ENCODE measurements around the gene CYB5RL. TPM values are rescaled to one million over a fixed set of nuclear protein-coding genes. Genes with fewer than 3 reads are reported as not detected.

The CYB5RL gene
- total RNA-seq, 6 donors from 2014 or later, result 2.7 to 10.0 (median 6.6) TPM

- TF ChIP-seq EP300 (IDR thresholded peaks at IDR 0.05) (no peak), POLR2AphosphoS5 (IDR thresholded peaks at IDR 0.05) (no peak), CTCF (IDR thresholded peaks at IDR 0.05) (no peak), POLR2A (IDR thresholded peaks at IDR 0.05) (no peak)
- Histone ChIP-seq H3K27me3 (no peaks in the 10 kb centered on the region), H3K4me3 (no peak overlapping the region), H3K9me3 (no peaks in the 10 kb centered on the region), H3K4me1 (peaks cover 0 to 10% (median 3%) of the 10 kb centered on the region in 4 donors), H3K27ac (peak overlapping the region in 2 of 4 donors; percentile 15 to 22), H3K36me3 (no peaks in the 10 kb centered on the region)
- DNase-seq, result peak in 1 of 2 donors; percentile 68
- peak; percentile 42 to 79 for ATAC-seq (ENCODE audit: low FRiP score in 2 of 2)
- WGBS, 2 donors, result 66 to 71% methylated on average over 17 to 19 of the region's 19 CpGs
Measured at GRCh38 chr1:54153535-54154439, 46.0 kb downstream of the CYB5RL start.

GRCh38 chr1:54152696-54153095 is 47.1 kb downstream of the CYB5RL start, which contains the start of gene CDCP2:
CDCP2 (minus strand) TSS chr1:54153000; CDS start chr1:54152922, 78 bp downstream.
- TF ChIP-seq EP300 (IDR thresholded peaks at IDR 0.05) (no peak), POLR2A (IDR thresholded peaks at IDR 0.05) (no peak), CTCF (IDR thresholded peaks at IDR 0.05) (no peak), POLR2AphosphoS5 (IDR thresholded peaks at IDR 0.05) (no peak)
- DNase-seq, result peak in 1 of 2 donors; percentile 30
- no peaks in the 10 kb centered on the region for H3K36me3 ChIP-seq
- H3K9me3 ChIP-seq, result no peaks in the 10 kb centered on the region
- H3K4me3 ChIP-seq, result no peak within 1 kb of the TSS
- no peaks in the 10 kb centered on the region for H3K27me3 ChIP-seq
- ATAC-seq (ENCODE audit: low FRiP score in 2 of 2), result no peak
- peak within 1 kb of the TSS in 2 of 4 donors; percentile 15 to 22 for H3K27ac ChIP-seq
- H3K4me1 ChIP-seq, result peaks cover 0 to 10% (median 3%) of the 10 kb centered on the region in 4 donors
- WGBS, 2 donors, result 93 to 94% methylated on average over 3 to 5 of the region's 5 CpGs

GRCh38 chr1:54151013-54151412 is 48.8 kb downstream of the CYB5RL start:
- H3K4me1 ChIP-seq, result peaks cover 0 to 10% (median 3%) of the 10 kb centered on the region in 4 donors
- ATAC-seq (ENCODE audit: low FRiP score in 2 of 2) (no peak), DNase-seq (no peak)
- no peak overlapping the region for H3K4me3 ChIP-seq
- TF ChIP-seq CTCF (IDR thresholded peaks at IDR 0.05), result no peak
- TF ChIP-seq EP300 (IDR thresholded peaks at IDR 0.05), result no peak
- TF ChIP-seq POLR2AphosphoS5 (IDR thresholded peaks at IDR 0.05), result no peak
- no peak for TF ChIP-seq POLR2A (IDR thresholded peaks at IDR 0.05)
- no peaks in the 10 kb centered on the region for H3K36me3 ChIP-seq
- no peaks in the 10 kb centered on the region for H3K9me3 ChIP-seq
- WGBS, 2 donors, result 85 to 87% methylated on average over 5 of the region's 5 CpGs
- H3K27me3 ChIP-seq, result no peaks in the 10 kb centered on the region
- no peak overlapping the region for H3K27ac ChIP-seq

Other genes starting within 250 kb of the CYB5RL start
- gene LDLRAD1, start 181.8 kb downstream of the CYB5RL start, total RNA-seq, result 10 to 100 TPM in 2 of 6 donors, 1 to 10 TPM in 3, under 1 TPM in 1; 0.46 to 27.4 (median 7.9) TPM
- gene TMEM59, start 146.8 kb downstream of the CYB5RL start, total RNA-seq, result 100 to 1,000 TPM in 5 of 6 donors, 10 to 100 TPM in 1; 66.0 to 432 (median 263) TPM
- 10 to 100 TPM in 1 of 6 donors, 1 to 10 TPM in 5; 2.0 to 11.5 (median 4.6) TPM for gene TCEANC2, start 146.4 kb downstream of the CYB5RL start, total RNA-seq
- gene CDCP2, start 47.0 kb downstream of the CYB5RL start, total RNA-seq, result not detected
- gene MRPL37, start 137 bp upstream of the CYB5RL start, total RNA-seq, result 10 to 100 TPM; 33.2 to 58.2 (median 47.0) TPM
- gene SSBP3, start 206.4 kb upstream of the CYB5RL start, total RNA-seq, result 10 to 100 TPM; 17.8 to 35.6 (median 26.4) TPM

Data from upper lobe of left lung (tissue), 6 donors.